NCI-H1694 treated with DMSO at 0.1 percent for 48 hours (cell line): ENCODE results near the gene A3GALT2.
"Not testable (repeated sequence)": the region's sequence is repeated elsewhere in the genome, so short reads cannot be mapped to it uniquely, and the experiment has no call there.

Experiments
- DNase-seq: peaks from one replicate; lab custom pipeline; 2025; lab: John Stamatoyannopoulos, UW

Gene A3GALT2

DNA sequence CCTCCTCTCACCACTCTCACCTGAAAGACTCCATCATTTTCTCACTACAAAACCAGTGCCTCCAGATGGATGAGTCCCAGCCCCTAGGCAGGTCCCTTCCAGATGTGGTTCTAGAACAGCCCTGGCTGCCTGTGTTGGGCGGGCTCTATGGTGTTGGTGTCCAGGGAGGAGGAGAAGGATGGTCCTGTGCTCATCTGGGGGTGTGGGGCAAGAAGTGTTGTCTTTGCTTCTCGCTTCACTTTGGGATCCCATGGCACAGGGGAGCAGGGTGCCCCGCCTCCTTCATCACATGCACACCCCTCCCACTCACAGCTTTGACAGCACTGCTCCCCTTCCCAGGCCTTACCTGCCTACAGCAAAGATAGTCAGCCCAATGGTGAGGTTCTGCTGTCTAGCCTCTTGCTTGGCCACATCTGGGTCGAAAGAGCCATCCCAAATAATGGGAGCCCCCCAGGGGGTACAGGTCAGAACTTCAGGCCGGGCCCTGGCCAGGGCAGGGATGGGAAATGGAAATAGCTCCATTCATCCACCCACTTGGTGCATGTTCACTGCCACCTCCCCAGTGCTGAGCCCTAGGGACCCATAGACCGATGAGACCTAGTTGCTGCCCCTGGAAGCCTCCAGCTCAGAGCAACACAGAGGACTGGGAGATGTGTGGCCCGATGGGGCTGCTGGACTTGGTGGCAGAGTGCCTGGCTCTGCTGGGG, 9.0 kb downstream of the A3GALT2 start:
- DNase-seq, result no peak

DNA sequence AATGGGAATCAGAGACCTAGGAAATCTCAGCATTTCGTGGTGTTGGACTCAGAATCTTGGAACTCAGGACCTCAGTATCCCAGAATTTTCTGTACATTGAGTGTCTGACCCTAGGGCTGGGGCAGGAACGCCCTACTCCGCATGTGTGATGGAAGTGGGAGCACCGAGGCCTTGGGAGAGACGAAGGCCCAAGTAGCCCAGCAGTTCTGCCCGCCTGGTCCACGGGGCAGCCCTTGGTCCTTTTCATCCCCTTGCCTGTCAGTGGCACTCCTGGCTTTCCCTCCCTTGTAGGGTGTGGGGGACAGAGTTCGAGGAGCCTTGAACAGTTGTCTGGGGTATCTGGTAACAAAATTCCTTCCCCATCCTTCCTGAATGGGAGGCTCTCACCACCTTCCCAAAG, 10.2 kb downstream of the A3GALT2 start:
- DNase-seq, result no peak

DNA sequence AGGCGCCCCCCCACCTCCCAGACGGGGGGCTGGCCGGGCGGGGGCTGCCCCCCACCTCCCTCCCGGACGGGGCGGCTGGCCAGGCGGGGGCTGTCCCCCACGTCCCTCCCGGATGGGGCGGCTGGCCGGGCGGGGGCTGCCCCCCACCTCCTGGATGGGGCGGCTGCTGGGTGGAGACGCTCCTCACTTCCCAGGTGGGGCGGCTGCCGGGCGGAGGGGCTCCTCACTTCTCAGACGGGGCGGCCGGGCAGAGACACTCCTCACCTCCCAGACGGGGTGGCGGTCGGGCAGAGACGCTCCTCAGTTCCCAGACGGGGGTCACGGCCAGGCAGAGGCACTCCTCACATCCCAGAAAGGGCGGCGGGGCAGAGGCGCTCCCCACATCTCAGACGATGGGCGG, 11.5 kb downstream of the A3GALT2 start:
- DNase-seq, result not testable (repeated sequence)

DNA sequence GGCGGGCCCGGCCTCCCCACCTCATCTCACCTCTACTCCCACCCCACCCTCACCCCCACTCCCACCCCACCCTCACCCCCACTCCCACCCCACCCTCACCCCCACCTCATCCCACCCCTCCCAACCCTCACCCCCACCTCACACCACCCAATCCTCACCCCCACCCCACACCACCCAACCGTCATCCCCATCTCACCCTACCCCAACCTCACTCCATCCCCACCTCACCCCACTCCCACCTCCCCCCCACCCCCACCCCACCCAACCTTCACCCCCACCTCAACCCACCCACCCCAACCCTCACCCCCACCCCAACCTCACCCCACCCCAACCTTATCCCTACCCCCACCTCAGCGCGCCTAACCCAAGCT, 13.4 kb downstream of the A3GALT2 start:
- DNase-seq, result no peak

DNA sequence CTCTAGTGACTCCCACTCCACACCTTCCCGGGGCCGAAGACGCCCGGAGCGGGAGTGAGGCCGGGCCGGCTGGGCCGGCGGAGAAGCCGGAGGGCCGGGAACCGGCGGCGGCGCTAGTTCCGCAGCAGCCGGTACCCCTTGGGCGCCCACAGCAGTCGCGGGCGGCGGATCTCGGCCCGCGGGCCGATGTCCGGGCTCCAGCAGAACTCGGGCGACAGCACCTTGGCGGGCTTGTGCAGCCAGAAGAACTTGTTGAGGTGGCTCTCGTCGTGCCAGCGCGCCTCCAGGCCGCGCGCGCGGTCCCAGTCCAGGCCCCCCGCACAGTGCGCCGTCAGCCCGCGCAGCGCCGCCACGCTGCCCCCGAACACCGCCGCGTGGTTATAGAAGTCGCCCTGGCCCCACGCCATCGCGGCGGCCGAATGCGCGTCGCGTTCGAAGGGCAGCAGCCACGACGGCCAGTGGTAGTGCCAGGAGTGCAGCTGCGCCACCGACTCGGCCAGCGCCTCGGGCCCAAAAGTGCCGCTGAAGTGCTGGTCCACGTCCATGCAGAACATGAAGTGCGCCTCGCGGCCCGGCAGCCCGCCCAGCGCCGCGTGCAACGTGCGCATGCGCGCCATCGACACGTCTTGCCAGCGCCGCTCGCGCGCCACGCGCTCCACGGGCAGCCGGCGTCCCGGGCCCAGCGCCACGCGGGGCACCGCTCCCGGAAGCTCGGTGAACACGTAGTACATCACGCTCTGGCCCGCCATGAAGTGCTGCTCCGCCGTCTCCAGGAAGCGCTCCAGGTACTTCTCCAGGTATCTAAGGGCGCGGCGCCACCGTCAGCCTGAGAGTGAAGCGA, 14.0 kb downstream of the A3GALT2 start:
- DNase-seq, result no peak

DNA sequence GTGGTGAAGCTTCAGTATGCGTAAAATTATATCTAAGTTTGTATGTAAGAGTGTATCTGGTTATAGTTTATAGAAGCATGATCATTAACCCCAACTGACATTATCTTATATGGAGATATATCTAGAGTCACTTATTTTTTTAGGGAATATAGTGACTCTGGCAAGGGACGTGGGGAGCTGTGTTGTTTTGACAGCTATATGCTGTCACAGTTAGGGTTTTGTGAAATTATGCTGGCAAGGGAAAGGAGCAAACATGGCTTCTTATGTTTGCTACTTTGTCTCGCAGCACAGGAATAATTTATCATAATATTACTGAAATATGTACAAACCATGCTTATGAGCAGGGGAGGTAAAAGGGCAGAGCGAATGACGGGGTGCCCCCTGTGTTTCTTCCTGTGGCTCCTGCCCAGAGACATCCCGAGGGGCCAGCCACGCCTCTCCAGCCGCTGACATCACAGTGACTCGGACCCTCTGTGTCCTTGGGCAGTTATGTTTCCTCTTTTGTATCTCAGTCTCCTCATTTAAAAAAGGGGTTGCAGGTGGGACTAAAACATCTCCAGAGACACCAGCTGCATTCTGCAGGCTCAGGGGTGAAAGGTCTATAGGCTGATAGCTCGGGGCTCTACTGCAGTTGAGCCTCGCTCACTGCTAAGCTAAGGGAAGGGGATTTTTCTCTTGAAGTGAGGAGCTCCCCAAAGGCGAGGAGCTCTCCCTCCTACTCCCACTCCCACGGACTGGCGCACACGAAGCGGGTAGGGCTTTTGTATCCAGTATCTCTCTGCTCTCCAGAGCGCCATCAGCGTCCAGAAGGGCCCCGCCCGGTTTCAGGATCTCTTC, 14.9 kb downstream of the A3GALT2 start:
- no peak for DNase-seq

DNA sequence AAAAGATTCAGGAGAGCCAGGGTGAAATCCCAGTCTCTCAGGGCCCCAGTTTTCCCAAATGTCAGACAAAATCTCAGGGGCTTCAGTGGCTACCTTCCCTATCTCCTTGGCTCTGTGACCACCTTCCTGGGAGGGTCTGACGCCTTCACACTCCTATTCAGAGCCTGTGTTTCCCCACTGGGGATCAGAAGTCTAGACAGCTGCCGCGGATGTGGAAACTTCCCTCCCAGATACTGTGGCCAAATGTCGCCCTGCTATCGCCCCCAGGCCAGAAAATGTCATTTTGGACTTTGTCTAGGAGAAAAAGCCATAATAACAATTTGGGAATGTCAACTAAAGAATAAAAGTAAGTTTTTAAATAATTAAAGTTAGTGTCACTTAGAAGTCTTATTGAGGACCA, 15.9 kb downstream of the A3GALT2 start:
- no peak for DNase-seq

DNA sequence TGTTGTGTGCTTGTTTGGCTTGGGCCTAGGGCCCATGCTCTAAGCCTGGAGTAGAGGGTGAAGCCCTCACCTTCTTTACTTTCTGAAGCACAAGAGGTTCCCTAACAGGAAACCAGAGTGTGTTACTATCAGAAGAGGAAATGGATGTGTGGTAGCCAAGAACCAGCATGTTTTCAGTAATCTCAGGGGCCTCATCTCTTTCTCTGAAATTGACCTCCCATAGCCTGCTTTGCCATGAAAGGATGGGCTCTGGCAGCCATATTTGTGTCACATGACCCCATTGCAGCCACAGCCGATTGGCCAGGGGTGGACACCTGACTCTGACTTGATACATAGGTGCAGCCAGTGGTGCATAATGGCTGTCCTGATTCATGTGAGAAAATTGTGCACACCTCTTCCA, 18.6 kb downstream of the A3GALT2 start:
- no peak for DNase-seq

DNA sequence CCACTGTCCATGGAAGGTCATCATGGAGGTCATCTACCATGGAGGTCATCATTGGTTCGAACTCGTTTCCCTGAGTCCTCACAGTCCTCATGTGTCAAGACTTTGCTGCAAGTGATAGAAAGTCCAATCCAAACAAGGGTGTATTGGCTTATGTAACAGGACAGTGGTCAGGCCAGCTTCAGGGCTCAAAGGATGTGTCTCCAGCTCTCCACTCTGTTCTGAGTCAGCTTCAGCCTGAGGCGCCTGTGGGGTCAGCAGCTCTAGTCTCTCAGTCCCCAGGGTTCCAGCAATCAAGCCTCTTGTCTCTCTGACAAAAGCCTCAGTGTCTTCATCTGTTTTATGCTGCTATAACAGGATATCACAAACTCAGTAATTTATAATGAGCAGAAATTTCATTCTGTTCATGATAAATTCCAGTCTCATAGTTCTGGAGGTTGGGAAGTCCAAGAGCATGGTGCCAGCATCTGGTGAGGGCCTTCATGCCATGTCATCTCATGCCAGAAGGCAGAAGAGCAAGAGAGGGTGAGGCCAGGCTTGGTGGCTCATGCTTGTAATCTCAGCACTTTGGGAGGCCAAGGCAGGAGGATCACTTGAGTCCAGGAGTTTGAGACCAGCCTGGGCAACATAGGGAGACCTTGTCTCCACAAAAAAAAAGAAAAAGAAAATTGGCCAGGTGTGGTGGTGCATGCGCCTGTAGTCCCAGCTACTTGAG, 19.5 kb downstream of the A3GALT2 start:
- DNase-seq, result no peak

DNA sequence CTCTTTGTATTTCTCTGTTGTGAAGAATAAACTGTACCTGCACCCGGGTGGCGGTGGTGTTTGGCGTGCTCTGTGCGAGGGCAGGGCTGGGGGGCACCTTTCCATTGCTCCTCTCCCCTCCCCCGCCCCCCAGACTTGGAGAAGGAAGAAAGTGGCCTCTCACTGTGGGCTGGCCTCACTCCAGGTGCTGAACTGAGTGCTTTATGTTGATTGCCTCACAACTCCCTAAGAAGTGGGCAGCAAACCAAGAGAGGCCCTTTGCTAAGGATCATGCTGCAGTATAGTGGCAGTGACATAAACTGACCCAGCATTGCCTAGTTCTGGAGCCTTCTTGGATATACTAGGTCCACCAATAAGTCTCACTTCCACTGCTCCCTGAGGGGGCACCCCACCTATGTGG, 20.2 kb downstream of the A3GALT2 start:
- DNase-seq, result no peak

DNA sequence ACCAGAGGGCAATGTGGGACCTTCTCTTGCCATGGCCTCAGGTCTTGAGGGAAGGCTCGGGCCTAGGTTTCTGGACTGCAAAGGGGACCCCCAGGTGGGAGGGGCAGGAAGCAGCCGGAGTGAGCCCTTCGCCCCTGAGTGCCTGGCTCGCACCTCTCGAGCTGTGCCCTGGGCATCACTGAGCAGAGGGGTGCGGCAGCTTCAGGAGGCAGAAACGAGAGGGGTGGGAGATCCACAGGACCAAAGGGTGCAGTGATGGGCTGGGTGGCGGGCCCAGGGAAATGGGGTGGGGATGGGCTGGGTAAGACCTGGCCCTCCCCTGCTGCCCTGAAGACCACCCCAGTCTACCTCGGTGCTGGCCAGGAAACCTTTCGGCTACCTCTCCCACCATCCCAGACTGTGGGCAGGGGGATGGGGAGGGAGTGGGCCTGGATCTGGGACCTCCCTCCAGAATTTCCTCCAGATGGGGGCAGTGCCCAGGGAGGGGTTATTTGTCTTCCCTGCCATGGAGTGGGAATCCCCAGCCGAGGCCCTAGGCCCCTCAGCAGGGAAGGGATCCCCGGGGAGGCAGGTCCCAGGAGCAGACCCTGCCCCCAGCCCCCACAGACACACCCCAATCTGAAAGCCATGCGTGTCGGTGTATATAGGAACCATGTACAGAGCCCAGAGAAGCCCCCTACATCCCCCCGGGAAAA, 21.3 kb downstream of the A3GALT2 start:
- DNase-seq, result no peak

DNA sequence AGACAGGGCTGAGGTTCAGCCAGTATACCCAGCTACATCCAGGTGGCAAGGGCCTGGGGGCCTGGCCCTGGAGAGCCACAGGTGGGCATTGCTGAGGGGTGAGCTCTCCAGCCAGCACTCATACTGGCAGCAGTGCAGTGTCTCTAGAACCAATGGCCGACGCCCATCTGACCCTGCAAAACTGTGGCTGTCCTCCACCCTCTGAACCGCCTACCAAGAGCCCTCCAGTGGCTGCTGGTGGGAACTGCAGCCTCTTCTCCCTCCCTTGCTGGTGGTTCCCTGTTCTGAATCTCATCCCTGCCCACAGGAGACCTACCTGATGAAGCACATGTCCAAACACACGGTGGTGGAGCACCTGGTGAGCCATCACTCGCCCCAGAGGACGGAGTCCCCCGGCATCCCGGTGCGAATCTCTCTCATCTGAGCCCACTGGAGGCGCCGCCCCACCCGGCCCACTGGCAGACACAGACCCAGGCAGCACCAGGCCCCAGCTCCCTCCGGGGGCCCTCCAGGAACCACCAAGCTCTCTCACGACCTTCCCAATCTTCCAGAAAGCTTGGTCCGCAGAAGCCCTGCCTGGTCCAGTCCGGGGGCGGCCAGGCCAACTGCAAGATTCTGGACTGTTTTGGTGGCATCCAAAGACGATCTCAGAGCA, 22.1 kb downstream of the A3GALT2 start:
- DNase-seq, result no peak

DNA sequence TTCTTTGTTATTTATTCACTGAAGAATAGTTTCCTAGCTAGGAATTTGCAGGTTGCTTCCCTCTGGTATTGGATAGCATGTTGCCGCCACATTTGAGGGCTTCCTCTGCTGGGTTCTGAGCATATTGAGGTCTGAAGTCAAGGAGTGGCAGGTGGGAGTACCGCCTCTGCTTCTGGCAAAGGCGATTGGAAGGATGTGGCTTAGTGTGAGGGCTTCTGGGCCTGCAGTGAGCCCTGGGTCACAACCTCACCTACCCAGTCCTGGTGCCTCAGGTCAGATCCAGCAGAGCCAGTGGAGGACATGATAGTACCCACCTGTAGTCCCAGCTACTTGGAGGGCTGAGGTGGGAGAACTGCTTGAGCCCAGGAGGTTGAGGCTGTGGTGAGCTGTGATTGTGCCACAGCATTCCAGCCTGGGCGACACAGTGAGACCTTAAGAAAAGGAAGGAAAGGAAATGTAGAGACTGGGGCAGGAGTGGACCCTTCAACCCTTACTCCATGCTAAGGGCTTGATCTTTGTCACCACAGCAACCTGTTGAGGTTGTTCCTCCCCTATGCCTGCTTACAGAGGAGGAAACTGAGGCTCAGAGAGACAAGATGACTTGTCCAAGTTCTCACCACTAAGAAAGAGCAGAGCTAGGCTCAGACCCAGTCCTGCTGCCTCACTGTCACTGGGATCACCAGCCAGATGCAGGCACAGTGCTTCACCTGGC, 22.8 kb downstream of the A3GALT2 start:
- no peak for DNase-seq

DNA sequence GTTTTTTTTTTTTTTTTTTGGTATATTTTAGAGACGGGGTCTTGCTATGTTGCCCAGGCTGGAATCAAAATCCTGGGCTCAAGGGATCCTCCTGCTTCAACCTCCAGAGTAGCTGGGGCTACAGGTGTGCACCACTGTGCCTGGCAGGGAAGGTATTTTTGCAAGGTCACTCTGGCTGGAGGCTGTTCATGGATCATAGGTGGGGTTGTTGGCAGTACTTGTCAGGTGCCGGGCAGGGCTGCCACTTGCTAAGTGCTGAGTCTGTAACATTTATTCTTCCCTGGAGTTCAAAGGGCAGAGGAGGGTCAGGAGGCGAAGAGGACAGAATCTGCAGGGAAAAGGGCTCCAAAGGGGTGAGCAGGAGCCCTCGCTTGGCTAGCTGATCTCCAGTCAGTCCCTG, 24.1 kb downstream of the A3GALT2 start:
- no peak for DNase-seq

DNA sequence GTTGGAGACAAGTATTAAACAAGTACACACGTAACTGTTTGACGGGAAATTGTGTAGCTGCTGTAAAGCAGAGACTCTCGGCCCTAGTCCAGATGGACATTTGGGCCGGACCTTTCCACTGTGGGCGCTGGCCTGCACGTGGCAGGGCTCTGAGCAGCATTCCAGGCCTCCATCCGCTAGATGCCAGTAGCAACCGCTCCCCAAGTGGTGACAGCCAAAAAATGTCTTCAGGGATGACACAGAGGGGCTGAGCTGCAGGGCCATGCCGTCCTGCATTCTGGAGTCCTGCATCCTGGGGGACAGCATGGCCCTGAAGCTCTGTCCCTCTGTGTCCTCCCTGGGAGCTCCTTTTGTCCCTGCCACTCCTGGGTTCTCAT, 24.8 kb downstream of the A3GALT2 start:
- no peak for DNase-seq

DNA sequence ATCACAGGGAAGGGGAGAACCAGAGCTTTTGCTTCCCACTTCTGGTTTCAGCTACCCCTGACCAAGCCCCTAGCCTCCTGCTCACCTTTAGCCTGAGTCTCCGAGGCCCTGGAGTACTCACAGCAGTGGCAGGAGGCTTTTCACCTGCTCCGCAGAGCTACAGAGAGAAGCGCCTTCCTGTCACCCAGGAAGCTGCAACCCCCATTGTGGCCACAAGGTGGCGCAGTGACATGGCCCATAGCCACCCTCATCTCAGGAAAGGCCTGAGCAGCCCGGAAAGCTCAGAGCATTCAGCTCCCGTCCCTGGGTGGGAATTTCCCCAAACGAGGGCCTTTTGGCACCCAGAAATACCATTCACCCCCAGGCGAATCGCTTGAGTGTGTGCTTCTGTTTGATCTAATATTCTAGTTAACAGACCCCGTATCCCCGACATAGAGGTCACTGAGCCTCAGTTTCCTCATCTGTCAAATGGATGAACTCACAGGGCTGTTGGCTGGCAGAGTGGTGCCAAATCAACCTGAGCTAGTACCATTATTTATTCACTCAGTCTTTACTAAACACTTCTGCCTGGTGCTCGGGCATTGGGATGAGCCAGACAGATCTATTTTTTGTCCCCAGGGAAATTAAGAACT, 25.3 kb downstream of the A3GALT2 start:
- peak; percentile 60 for DNase-seq

DNA sequence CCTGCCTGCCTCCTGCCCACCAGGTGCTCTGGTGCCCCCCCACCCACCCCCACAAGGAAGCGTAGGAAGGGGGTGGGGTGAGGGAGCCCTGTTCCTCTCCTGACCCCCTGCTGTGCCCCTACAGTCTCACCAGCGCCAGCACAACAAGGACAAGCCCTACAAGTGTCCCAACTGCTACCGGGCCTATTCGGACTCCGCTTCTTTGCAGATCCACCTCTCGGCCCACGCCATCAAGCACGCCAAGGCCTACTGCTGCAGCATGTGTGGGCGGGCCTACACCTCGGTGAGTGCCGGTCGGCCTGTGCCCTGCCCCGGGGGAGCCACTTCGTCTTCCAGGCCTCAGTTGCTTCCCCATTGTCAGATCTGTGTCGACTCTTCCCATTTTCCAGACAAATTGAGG, 25.9 kb downstream of the A3GALT2 start:
- DNase-seq, result no peak

DNA sequence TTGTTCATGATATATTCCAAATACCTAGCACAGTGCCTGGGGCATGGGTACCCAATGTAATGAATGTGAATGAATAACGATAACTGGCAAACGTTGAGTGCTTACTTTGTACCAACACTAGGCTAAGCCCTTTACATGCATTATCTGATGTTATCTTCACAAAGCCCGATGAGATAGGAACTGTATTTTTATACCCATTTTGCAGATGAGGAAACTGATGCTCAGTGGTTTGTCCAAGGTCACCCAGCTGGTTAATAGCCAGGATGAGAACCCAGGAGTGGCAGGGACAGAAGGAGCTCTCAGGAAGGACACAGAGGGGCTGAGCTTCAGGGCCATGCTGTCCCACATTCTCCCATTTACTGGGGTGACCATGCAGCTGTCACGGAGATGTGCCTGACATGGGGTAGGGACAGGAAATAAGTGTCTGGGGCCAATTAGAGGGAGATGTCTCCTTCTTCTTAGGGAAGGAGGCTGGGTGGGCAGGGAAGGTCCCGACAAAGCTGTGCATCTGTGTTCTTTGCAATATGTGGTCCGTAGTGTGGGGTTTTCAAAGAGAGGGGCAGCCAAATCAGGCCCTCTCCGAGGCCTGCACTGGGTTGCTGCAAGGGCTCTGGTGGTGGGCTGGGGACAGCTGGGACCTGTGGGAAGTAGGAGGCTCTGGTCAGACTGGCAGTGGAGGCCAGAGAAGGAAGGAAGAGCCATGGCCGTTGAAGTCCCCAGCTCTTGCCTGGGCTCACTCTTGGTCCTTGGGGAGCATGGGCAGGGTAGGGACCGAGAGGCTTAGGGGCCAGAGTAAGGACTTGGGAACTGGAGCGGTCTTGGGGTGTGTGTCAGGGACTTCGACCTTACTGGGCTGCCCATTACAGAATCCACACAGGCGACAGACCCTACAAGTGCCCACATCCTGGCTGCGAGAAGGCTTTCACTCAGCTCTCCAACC, 26.6 kb downstream of the A3GALT2 start:
- no peak for DNase-seq
